Activated T-cell treated with anti-CD3 and anti-CD28 coated beads, Interleukin-2, amount 50 U/mL, for 1 hour (primary cell): ENCODE measurements around the gene AP2B1.

Source experiments
- DNase-seq: peaks from one replicate; pipeline ENCODE4 v3.0.0-alpha.2; 2020

The AP2B1 gene

GRCh38 chr17:35731917-35732805 lies 145.0 kb downstream of the AP2B1 start:
- no peak for DNase-seq

GRCh38 chr17:35732806-35733136 lies 145.6 kb downstream of the AP2B1 start:
- DNase-seq = no peak

- DNase-seq = no peak
Observed at GRCh38 chr17:35733366-35733765, 146.2 kb downstream of the AP2B1 start.

- DNase-seq = no peak
Observed at GRCh38 chr17:35734396-35734795, 147.3 kb downstream of the AP2B1 start.

GRCh38 chr17:35735036-35735805 lies 148.1 kb downstream of the AP2B1 start:
- no peak for DNase-seq

GRCh38 chr17:35736236-35736635 lies 149.1 kb downstream of the AP2B1 start:
- DNase-seq = no peak

- no peak for DNase-seq
Observed at GRCh38 chr17:35738519-35739133, 151.5 kb downstream of the AP2B1 start.

GRCh38 chr17:35740216-35740615 lies 153.1 kb downstream of the AP2B1 start:
- DNase-seq = no peak

GRCh38 chr17:35740997-35741931 lies 154.1 kb downstream of the AP2B1 start:
- DNase-seq = no peak

GRCh38 chr17:35742496-35742895 lies 155.4 kb downstream of the AP2B1 start:
- no peak for DNase-seq

- DNase-seq = no peak
Observed at GRCh38 chr17:35742896-35743477, 155.9 kb downstream of the AP2B1 start.

- DNase-seq = no peak
Observed at GRCh38 chr17:35743626-35744328, 156.7 kb downstream of the AP2B1 start.

GRCh38 chr17:35744830-35745229 lies 157.7 kb downstream of the AP2B1 start:
- no peak for DNase-seq

GRCh38 chr17:35745246-35745645 lies 158.1 kb downstream of the AP2B1 start:
- no peak for DNase-seq

- no peak for DNase-seq
Observed at GRCh38 chr17:35745749-35746320, 158.7 kb downstream of the AP2B1 start.

GRCh38 chr17:35747540-35748017 lies 160.5 kb downstream of the AP2B1 start:
- peak; percentile 79 for DNase-seq

- no peak for DNase-seq
Observed at GRCh38 chr17:35748341-35748841, 161.3 kb downstream of the AP2B1 start.

- no peak for DNase-seq
Observed at GRCh38 chr17:35748979-35749378, 161.9 kb downstream of the AP2B1 start.

GRCh38 chr17:35749560-35750412 lies 162.7 kb downstream of the AP2B1 start:
- no peak for DNase-seq
